ENCODE measurements around the gene GPR61.

The GPR61 gene

GRCh38 chr1:109548321-109549267 is 8.9 kb downstream of the GPR61 start, which contains the start of gene GNAI3:
TSS of gene GNAI3 (plus strand) at chr1:109548615. CDS start at chr1:109548721, 106 bp downstream.
- Histone ChIP-seq H3K27me3 (no peaks in the 10 kb centered on the region), H3K27ac (peak within 1 kb of the TSS; percentile 84 to 95 (median 92))

GRCh38 chr1:109556563-109556962 is 16.9 kb downstream of the GPR61 start:
- TF ChIP-seq Cebpa-rat (IDR thresholded peaks at IDR 0.05), result no peak
- Histone ChIP-seq H3K36me3 (peaks cover 0 to 45% (median 31%) of the 10 kb centered on the region in 11 experiments; a peak in 19 of 22 replicates), H3K4me1 (peaks cover 16 to 83% (median 28%) of the 10 kb centered on the region in 10 experiments), H3K27me3 (no peaks in the 10 kb centered on the region), H3K9me3 (replicated peaks in 1 of 11) (peaks cover 0 to 11% (median 0%) of the 10 kb centered on the region in 11 experiments; a peak in 3 of 22 replicates), H3K4me2 (peak overlapping the region; percentile 35 to 74 (median 54); a peak in 19 of 22 replicates), H4K20me1 (peaks cover 94 to 100% (median 100%) of the 10 kb centered on the region in 11 experiments), H3K9ac (no peak overlapping the region), H3K27ac (peak overlapping the region in 1 of 11 experiments; percentile 15; a peak in 1 of 22 replicates), H3K4me3 (no peak overlapping the region)

More at GRCh38 chr1:109548321-109549267, 8.9 kb downstream of the GPR61 start, which contains the start of gene GNAI3:
- Histone ChIP-seq H3K36me3 (peaks cover 0 to 21% (median 8%) of the 10 kb centered on the region in 11 experiments; a peak in 14 of 22 replicates), H4K20me1 (peaks cover 21 to 51% (median 46%) of the 10 kb centered on the region in 11 experiments; a peak in 21 of 22 replicates), H3K4me3 (peak within 1 kb of the TSS; percentile 77 to 93 (median 82)), H3K4me2 (peak within 1 kb of the TSS; percentile 86 to 96 (median 91)), H3K9me3 (replicated peaks in 1 of 11) (peaks cover 0 to 2% (median 0%) of the 10 kb centered on the region in 11 experiments; a peak in 2 of 22 replicates), H3K9ac (peak within 1 kb of the TSS; percentile 82 to 97 (median 91)), H3K4me1 (peaks cover 22 to 49% (median 33%) of the 10 kb centered on the region in 10 experiments)
- peak in 2 of 11 experiments; percentile 26 to 45; a peak in 1 of 22 replicates for TF ChIP-seq Cebpa-rat (IDR thresholded peaks at IDR 0.05)

GRCh38 chr1:109557520-109557919 is 17.8 kb downstream of the GPR61 start:
- Histone ChIP-seq H3K4me2 (0 out of 22 replicates have a peak overlapping the region, but pooled peaks of 1 of the 11 experiments have one; percentile 74), H3K27ac (no peak overlapping the region), H3K9ac (no peak overlapping the region), H3K27me3 (no peaks in the 10 kb centered on the region), H3K36me3 (peaks cover 0 to 35% (median 26%) of the 10 kb centered on the region in 11 experiments; a peak in 19 of 22 replicates), H3K4me1 (peaks cover 20 to 83% (median 33%) of the 10 kb centered on the region in 10 experiments), H4K20me1 (peaks cover 96 to 100% (median 100%) of the 10 kb centered on the region in 11 experiments), H3K4me3 (no peak overlapping the region), H3K9me3 (replicated peaks in 1 of 11) (peaks cover 0 to 11% (median 0%) of the 10 kb centered on the region in 11 experiments; a peak in 3 of 22 replicates)
- no peak for TF ChIP-seq Cebpa-rat (IDR thresholded peaks at IDR 0.05)

GRCh38 chr1:109559995-109560394 is 20.3 kb downstream of the GPR61 start:
- Histone ChIP-seq H3K9me3 (replicated peaks in 1 of 11) (no peaks in the 10 kb centered on the region), H3K36me3 (peaks cover 0 to 23% (median 12%) of the 10 kb centered on the region in 11 experiments; a peak in 12 of 22 replicates), H4K20me1 (peaks cover 100% of the 10 kb centered on the region in 11 experiments), H3K4me1 (peaks cover 30 to 85% (median 41%) of the 10 kb centered on the region in 10 experiments), H3K9ac (no peak overlapping the region), H3K27me3 (no peaks in the 10 kb centered on the region), H3K4me3 (no peak overlapping the region), H3K4me2 (peak overlapping the region in 1 of 11 experiments; percentile 20; a peak in 1 of 22 replicates), H3K27ac (no peak overlapping the region)
- TF ChIP-seq Cebpa-rat (IDR thresholded peaks at IDR 0.05), result no peak

- no peak overlapping the region for H3K27ac ChIP-seq
- H3K4me2 ChIP-seq, result 0 out of 22 replicates have a peak overlapping the region, but pooled peaks of 1 of the 11 experiments have one; percentile 9
- no peaks in the 10 kb centered on the region for H3K9me3 ChIP-seq (replicated peaks in 1 of 11)
- H3K36me3 ChIP-seq, result peaks cover 0 to 23% (median 8%) of the 10 kb centered on the region in 11 experiments; a peak in 5 of 22 replicates
- no peaks in the 10 kb centered on the region for H3K27me3 ChIP-seq
- no peak for TF ChIP-seq Cebpa-rat (IDR thresholded peaks at IDR 0.05)
- H4K20me1 ChIP-seq, result peaks cover 92 to 100% (median 100%) of the 10 kb centered on the region in 11 experiments
- no peak overlapping the region; a peak in 1 of 22 replicates for H3K9ac ChIP-seq
- no peak overlapping the region for H3K4me3 ChIP-seq
- H3K4me1 ChIP-seq, result peaks cover 26 to 93% (median 38%) of the 10 kb centered on the region in 10 experiments
Measured at GRCh38 chr1:109564194-109564878, 24.7 kb downstream of the GPR61 start.

- no peak overlapping the region for H3K9ac ChIP-seq
- no peak overlapping the region for H3K4me3 ChIP-seq
- no peaks in the 10 kb centered on the region for H3K27me3 ChIP-seq
- H3K9me3 ChIP-seq (replicated peaks in 1 of 11), result no peaks in the 10 kb centered on the region
- peaks cover 0 to 23% (median 8%) of the 10 kb centered on the region in 11 experiments; a peak in 5 of 22 replicates for H3K36me3 ChIP-seq
- no peak for TF ChIP-seq Cebpa-rat (IDR thresholded peaks at IDR 0.05)
- no peak overlapping the region for H3K4me2 ChIP-seq
- peaks cover 83 to 100% (median 100%) of the 10 kb centered on the region in 11 experiments for H4K20me1 ChIP-seq
- H3K4me1 ChIP-seq, result peaks cover 26 to 92% (median 38%) of the 10 kb centered on the region in 10 experiments
- H3K27ac ChIP-seq, result no peak overlapping the region
Measured at GRCh38 chr1:109565241-109565640, 25.6 kb downstream of the GPR61 start.

- Histone ChIP-seq H3K27ac (no peak overlapping the region), H3K36me3 (peaks cover 0 to 23% (median 8%) of the 10 kb centered on the region in 11 experiments; a peak in 6 of 22 replicates), H3K4me3 (no peak overlapping the region), H3K4me2 (peak overlapping the region in 2 of 11 experiments; percentile 81 to 84; a peak in 3 of 22 replicates), H3K9ac (no peak overlapping the region), H3K4me1 (peaks cover 26 to 91% (median 31%) of the 10 kb centered on the region in 10 experiments), H3K27me3 (no peaks in the 10 kb centered on the region), H4K20me1 (peaks cover 76 to 100% (median 100%) of the 10 kb centered on the region in 11 experiments), H3K9me3 (replicated peaks in 1 of 11) (no peaks in the 10 kb centered on the region)
- no peak for TF ChIP-seq Cebpa-rat (IDR thresholded peaks at IDR 0.05)
Measured at GRCh38 chr1:109566982-109567381, 27.3 kb downstream of the GPR61 start.
